CD14-positive monocyte (primary cell): ENCODE measurements around the gene KEL. TPM values are rescaled to one million over a fixed set of nuclear protein-coding genes. Genes with fewer than 3 reads are reported as not detected.

Source experiments
- DNase-seq, 3 donors: peaks; one replicate each; pipeline ENCODE4 v3.0.0-alpha.2; 2011 to 2022
- H2AFZ ChIP-seq: 2 replicates; pipeline ENCODE4 v1.6.0; 2012; ENCODE audit warnings: mild to moderate bottlenecking, low read depth, low read length, inconsistent platforms; ENCODE audit not compliant: insufficient read depth, poor library complexity, severe bottlenecking
- H3K27ac ChIP-seq, 2 donors: 1 replicate in 1 of 2; 2 replicates in 1 of 2; pipeline ENCODE4 v1.5.1; 2012 to 2013; ENCODE audit warnings: low read length in 2 of 2, control low read depth in 1 of 2, inconsistent platforms in 1 of 2, low read depth in 1 of 2, mild to moderate bottlenecking in 1 of 2
- H3K27me3 ChIP-seq, 2 donors: one replicate each; pipeline versions ENCODE4 v1.6.0 to v1.6.1; 2011 to 2013; ENCODE audit warnings: low read length in 2 of 2; ENCODE audit not compliant: control insufficient read depth in 2 of 2, insufficient read depth in 2 of 2
- H3K36me3 ChIP-seq, 2 donors: replicated peaks in 1 of 2; 1 replicate in 1 of 2; 2 replicates in 1 of 2; pipeline versions ENCODE4 v1.5.1 to v1.6.1; 2012 to 2013; ENCODE audit warnings: low read length in 2 of 2, control low read depth in 1 of 2, inconsistent platforms in 1 of 2, mild to moderate bottlenecking in 1 of 2; ENCODE audit not compliant: insufficient read depth in 2 of 2, control insufficient read depth in 1 of 2
- H3K4me1 ChIP-seq, 2 donors: 1 replicate in 1 of 2; 2 replicates in 1 of 2; pipeline versions ENCODE4 v1.5.1 to v1.6.1; 2012 to 2013; ENCODE audit warnings: low read length in 2 of 2, control low read depth in 1 of 2, inconsistent platforms in 1 of 2, mild to moderate bottlenecking in 1 of 2, moderate library complexity in 1 of 2; ENCODE audit not compliant: insufficient read depth in 2 of 2, control insufficient read depth in 1 of 2
- H3K4me2 ChIP-seq: replicated peaks from 2 replicates; pipeline ENCODE3; 2012; ENCODE audit warnings: low read length, moderate library complexity, mild to moderate bottlenecking; ENCODE audit not compliant: poor library complexity, severe bottlenecking; ENCODE audit errors: extremely low read depth
- H3K4me3 ChIP-seq, 3 experiments: fragments of 200-600 bp in 1 of 3; sonication (generic) in 1 of 3; replicated peaks in 1 of 3; 1 replicate in 2 of 3; 2 replicates in 1 of 3; pipeline ENCODE4 v1.5.1; 2011 to 2013; ENCODE audit warnings: low read length in 3 of 3, mild to moderate bottlenecking in 3 of 3, control low read depth in 2 of 3, low read depth in 2 of 3, inconsistent platforms in 1 of 3, moderate library complexity in 1 of 3
- H3K79me2 ChIP-seq: 2 replicates; pipeline ENCODE4 v1.6.0; 2012; ENCODE audit warnings: mild to moderate bottlenecking, control low read depth, inconsistent platforms, low read length, moderate library complexity; ENCODE audit not compliant: insufficient read depth
- H3K9ac ChIP-seq: 2 replicates; pipeline ENCODE4 v1.6.0; 2017; ENCODE audit warnings: low read length, mild to moderate bottlenecking; ENCODE audit not compliant: insufficient read depth, poor library complexity, severe bottlenecking
- H3K9me3 ChIP-seq, 2 donors: replicated peaks in 1 of 2; 1 replicate in 1 of 2; 2 replicates in 1 of 2; pipeline versions ENCODE4 v1.5.1 to v1.6.1; 2012 to 2013; ENCODE audit warnings: low read length in 2 of 2, control low read depth in 1 of 2; ENCODE audit not compliant: control insufficient read depth in 1 of 2, insufficient read depth in 1 of 2
- H4K20me1 ChIP-seq: 2 replicates; pipeline ENCODE4 v1.6.0; 2012; ENCODE audit warnings: mild to moderate bottlenecking, low read length, control low read depth, moderate library complexity; ENCODE audit not compliant: insufficient read depth
- H3K27ac Mint-ChIP-seq, 7 donors: one replicate each; pipeline ENCODE4 v1.8.0; 2020; ENCODE audit warnings: mild to moderate bottlenecking in 7 of 7, mixed read lengths in 7 of 7, moderate library complexity in 6 of 7, inconsistent platforms in 2 of 7
- H3K27me3 Mint-ChIP-seq, 3 donors: one replicate each; pipeline ENCODE4 v1.8.0; 2021 to 2022; ENCODE audit warnings: low read depth in 3 of 3, mild to moderate bottlenecking in 3 of 3, mixed read lengths in 3 of 3, moderate library complexity in 3 of 3, inconsistent platforms in 1 of 3
- H3K36me3 Mint-ChIP-seq, 2 donors: one replicate each; pipeline ENCODE4 v1.8.0; 2020; ENCODE audit warnings: mixed read lengths in 2 of 2, inconsistent platforms in 1 of 2, mild to moderate bottlenecking in 1 of 2
- H3K4me1 Mint-ChIP-seq: one replicate; pipeline ENCODE4 v1.8.0; 2020; ENCODE audit warnings: mild to moderate bottlenecking, mixed read lengths
- H3K4me3 Mint-ChIP-seq, 2 donors: one replicate each; pipeline ENCODE4 v1.8.0; 2020; ENCODE audit warnings: mild to moderate bottlenecking in 2 of 2, mixed read lengths in 2 of 2, moderate library complexity in 1 of 2
- H3K9me3 Mint-ChIP-seq, 7 donors: one replicate each; pipeline ENCODE4 v1.8.0; 2020 to 2022; ENCODE audit warnings: mixed read lengths in 7 of 7, mild to moderate bottlenecking in 6 of 7, moderate library complexity in 6 of 7, inconsistent platforms in 2 of 7
- CTCF ChIP-seq: fragments of 200-600 bp; IDR thresholded peaks from one replicate; pipeline ENCODE4 v1.8.0; 2022; ENCODE audit warnings: antibody characterized with exemption, mild to moderate bottlenecking
- WGBS: methylation state at CpG from one replicate; pipeline ENCODE4 v1.1.5; 2013; ENCODE audit warnings: missing lambda C conversion rate; ENCODE audit not compliant: insufficient coverage; 5-methylcytosine and 5-hydroxymethylcytosine counted together
- intact Hi-C, 2 donors: fragments of 100-400 bp; cut with micrococcal nuclease; formaldehyde crosslinking; loops; one replicate each; pipeline versions ENCODE4 v1.15.0 to v1.15.1; 2023
- polyA plus RNA-seq, 3 donors: library from polyadenylated mRNA; depleted of rRNA in 1 of 3; unstranded in 2 of 3; stranded (reverse) in 1 of 3; fragments of 300-500 nt in 2 of 3; fragments of >200 nt in 1 of 3; fragmentation: Illumina TruSeq in 2 of 3; gene quantifications; 1 replicate in 2 of 3; 2 replicates in 1 of 3; pipeline ENCODE4 v1.2.3, GENCODE V29; 2012 to 2021

KEL gene
- polyA plus RNA-seq, 3 donors = 2.5 TPM; not detected in 2

GRCh38 chr7:142891490-142892082 is 70.6 kb downstream of the KEL start:
- Mint-ChIP-seq H3K4me1 (peaks cover 5% of the 10 kb centered on the region), H3K36me3 (no peaks in the 10 kb centered on the region), H3K27ac (no peak overlapping the region), H3K4me3 (no peak overlapping the region), H3K9me3 (peaks cover 0 to 1% (median 0%) of the 10 kb centered on the region in 7 donors), H3K27me3 (peaks cover 0 to 6% (median 3%) of the 10 kb centered on the region in 3 donors)
- no peaks in the 10 kb centered on the region for H4K20me1 ChIP-seq
- H3K27ac ChIP-seq = no peak overlapping the region
- 96% methylated on average over 4 of the region's 10 CpGs for WGBS
- no peaks in the 10 kb centered on the region for H3K79me2 ChIP-seq
- no peak overlapping the region for H3K4me2 ChIP-seq
- H3K4me3 ChIP-seq = no peak overlapping the region
- H2AFZ ChIP-seq = no peak overlapping the region
- no peak for TF ChIP-seq CTCF
- no peaks in the 10 kb centered on the region for H3K27me3 ChIP-seq
- DNase-seq = no peak
- no peaks in the 10 kb centered on the region for H3K9me3 ChIP-seq
- no peak overlapping the region for H3K9ac ChIP-seq
- intact Hi-C loops = no loop called here
- no peaks in the 10 kb centered on the region for H3K36me3 ChIP-seq
- H3K4me1 ChIP-seq = no peaks in the 10 kb centered on the region

Other genes with a start within 250 kb of the KEL start
- not detected for gene PRSS1, start 212.9 kb downstream of the KEL start, polyA plus RNA-seq
- gene PRSS2, start 191.4 kb downstream of the KEL start, polyA plus RNA-seq = not detected
- 10 to 100 TPM in 1 of 3 donors, 1 to 10 TPM in 2; 7.9 to 18.2 (median 9.3) TPM for gene EPHB6, start 107.3 kb downstream of the KEL start, polyA plus RNA-seq
- gene TRPV6, start 76.6 kb downstream of the KEL start, polyA plus RNA-seq = under 1 TPM in 1 of 3 donors, not detected in 2; 0.44 TPM
- gene TRPV5, start 28.6 kb downstream of the KEL start, polyA plus RNA-seq = not detected
- under 1 TPM in 1 of 3 donors, not detected in 2; 0.84 TPM for gene LLCFC1, start 22.9 kb downstream of the KEL start, polyA plus RNA-seq
- not detected for gene OR9A2, start 64.8 kb upstream of the KEL start, polyA plus RNA-seq
- gene OR6V1, start 90.0 kb upstream of the KEL start, polyA plus RNA-seq = not detected
- gene PIP, start 169.7 kb upstream of the KEL start, polyA plus RNA-seq = not detected
- gene TAS2R39, start 221.1 kb upstream of the KEL start, polyA plus RNA-seq = not detected